B cell (primary cell): ENCODE measurements around the gene MGA. TPM values are rescaled to one million over a fixed set of nuclear protein-coding genes. Genes with fewer than 3 reads are reported as not detected.

ENCODE experiments used
- ATAC-seq: fragments of 200-7000 bp; cut with Tn5 transposase; one replicate; pipeline ENCODE4 v1.10.0; 2021; ENCODE audit warnings: low read depth, mild to moderate bottlenecking, moderate number of reproducible peaks, moderate library complexity
- CTCF ChIA-PET: fragments of 350-600 bp; sonication (Branson Sonifier 250); formaldehyde crosslinking; loops from one replicate; lab custom pipeline; 2021; ENCODE audit warnings: antibody characterized with exemption, inconsistent platforms; lab: Charles Lee
- POLR2A ChIA-PET: fragments of 350-600 bp; sonication (Branson Sonifier 250); formaldehyde crosslinking; loops from one replicate; lab custom pipeline; 2021; ENCODE audit warnings: antibody characterized with exemption; lab: Charles Lee
- DNase-seq: peaks from one replicate; pipeline ENCODE4 v3.0.0; 2013
- H2AFZ ChIP-seq: 2 replicates; pipeline ENCODE4 v1.6.1; 2012; ENCODE audit warnings: mild to moderate bottlenecking, low read depth, low read length; ENCODE audit not compliant: insufficient read depth, poor library complexity, severe bottlenecking
- H3K27ac ChIP-seq, 2 donors: 1 replicate in 1 of 2; 2 replicates in 1 of 2; pipeline ENCODE4 v1.5.1; 2012 to 2013; ENCODE audit warnings: low read length in 2 of 2, mild to moderate bottlenecking in 2 of 2, moderate library complexity in 1 of 2
- H3K27me3 ChIP-seq, 4 experiments: fragments of 200-600 bp in 1 of 4; sonication (generic) in 1 of 4; replicated peaks in 1 of 4; 1 replicate in 2 of 4; 2 replicates in 2 of 4; pipeline versions ENCODE4 v1.6.1 to v1.7.0; 2013 to 2016; ENCODE audit warnings: low read length in 3 of 4, mild to moderate bottlenecking in 2 of 4, mixed read lengths in 1 of 4, moderate library complexity in 1 of 4; ENCODE audit not compliant: insufficient read depth in 4 of 4, control insufficient read depth in 3 of 4; ENCODE audit errors: control extremely low read depth in 1 of 4
- H3K36me3 ChIP-seq, 2 experiments: replicated peaks in 1 of 2; 1 replicate in 1 of 2; 2 replicates in 1 of 2; pipeline versions ENCODE4 v1.6.1 to v1.7.1; 2013; ENCODE audit warnings: low read length in 1 of 2; ENCODE audit not compliant: insufficient read depth in 2 of 2, control insufficient read depth in 1 of 2; ENCODE audit errors: control extremely low read depth in 1 of 2, extremely low read depth in 1 of 2
- H3K4me1 ChIP-seq, 2 donors: fragments of 200-600 bp in 1 of 2; sonication (generic) in 1 of 2; 1 replicate in 1 of 2; 2 replicates in 1 of 2; pipeline versions ENCODE4 v1.5.1 to v1.6.1; 2013 to 2017; ENCODE audit warnings: low read length in 2 of 2; ENCODE audit not compliant: control insufficient read depth in 2 of 2, insufficient read depth in 2 of 2
- H3K4me2 ChIP-seq: replicated peaks from 2 replicates; pipeline ENCODE3; 2012; ENCODE audit warnings: mild to moderate bottlenecking, low read depth, low read length; ENCODE audit not compliant: poor library complexity, severe bottlenecking
- H3K4me3 ChIP-seq, 5 experiments: fragments of 200-600 bp in 1 of 5; sonication (generic) in 1 of 5; 1 replicate in 3 of 5; 2 replicates in 2 of 5; pipeline versions ENCODE4 v1.5.1 to v1.7.0; 2011 to 2016; ENCODE audit warnings: low read length in 4 of 5, mild to moderate bottlenecking in 4 of 5, low read depth in 2 of 5, control low read depth in 1 of 5, moderate library complexity in 1 of 5; ENCODE audit not compliant: insufficient read depth in 1 of 5; ENCODE audit errors: control extremely low read depth in 1 of 5, extremely low read depth in 1 of 5
- H3K79me2 ChIP-seq: fragments of 200-600 bp; sonication (generic); one replicate; pipeline ENCODE4 v1.6.0; 2016; ENCODE audit warnings: low read length; ENCODE audit not compliant: control insufficient read depth, insufficient read depth
- H3K9ac ChIP-seq: fragments of 200-600 bp; sonication (generic); 2 replicates; pipeline ENCODE4 v1.6.1; 2017; ENCODE audit warnings: mild to moderate bottlenecking, low read length, moderate library complexity
- H3K9me3 ChIP-seq, 3 donors: one replicate each; pipeline versions ENCODE4 v1.6.1 to v1.7.1; 2013; ENCODE audit warnings: low read length in 2 of 3; ENCODE audit not compliant: control insufficient read depth in 2 of 3, insufficient read depth in 1 of 3; ENCODE audit errors: control extremely low read depth in 1 of 3
- H4K20me1 ChIP-seq: 2 replicates; pipeline ENCODE4 v1.6.0; 2012; ENCODE audit warnings: mild to moderate bottlenecking, low read length; ENCODE audit not compliant: insufficient read depth, control insufficient read depth, poor library complexity, severe bottlenecking
- H3K27ac Mint-ChIP-seq: one replicate; pipeline ENCODE4 v1.8.0; 2021; ENCODE audit warnings: mixed read lengths
- H3K27me3 Mint-ChIP-seq: one replicate; pipeline ENCODE4 v1.8.0; 2021; ENCODE audit warnings: mixed read lengths
- H3K4me1 Mint-ChIP-seq: one replicate; pipeline ENCODE4 v1.8.0; 2021; ENCODE audit warnings: mixed read lengths
- H3K4me3 Mint-ChIP-seq: one replicate; pipeline ENCODE4 v1.8.0; 2021; ENCODE audit warnings: mixed read lengths
- H3K9me3 Mint-ChIP-seq: one replicate; pipeline ENCODE4 v1.8.0; 2022; ENCODE audit warnings: mixed read lengths; ENCODE audit not compliant: insufficient read depth
- CTCF ChIP-seq: fragments of 200-600 bp; IDR thresholded peaks from one replicate; pipeline ENCODE4 v1.8.0; 2022; ENCODE audit warnings: antibody characterized with exemption, mild to moderate bottlenecking
- EZH2 ChIP-seq: IDR thresholded peaks from 2 replicates; pipeline ENCODE4 v1.6.1; 2012; ENCODE audit warnings: borderline replicate concordance, low read depth, mild to moderate bottlenecking, moderate library complexity, low read length; ENCODE audit not compliant: insufficient read depth, poor library complexity, severe bottlenecking
- WGBS: methylation state at CpG from one replicate; pipeline ENCODE4 v1.1.5; 2013; ENCODE audit warnings: missing lambda C conversion rate; ENCODE audit not compliant: insufficient coverage; 5-methylcytosine and 5-hydroxymethylcytosine counted together
- intact Hi-C: fragments of 100-400 bp; cut with micrococcal nuclease; formaldehyde crosslinking; loops from one replicate; pipeline ENCODE4 v1.10.0; 2022
- polyA plus RNA-seq: library from polyadenylated mRNA; depleted of rRNA; stranded (reverse); fragments of >200 nt; gene quantifications from 2 replicates; pipeline ENCODE4 v1.2.3, GENCODE V29; 2012
- total RNA-seq, 2 donors: library from RNA; stranded (reverse); fragments of 120-200 nt in 1 of 2; gene quantifications; 1 replicate in 1 of 2; 2 replicates in 1 of 2; pipeline versions ENCODE4 v1.2.3 to v1.2.4, GENCODE V29; 2013 to 2022

MGA gene
- total and polyA plus RNA-seq, 2 donors (not counting 1 experiment from before 2014, with no cell fraction given): 5.4 to 79.7 TPM

GRCh38 chr15:41789236-41789635 lies 129.0 kb downstream of the MGA start:
- intact Hi-C loops: no loop called here
- no peak overlapping the region for H3K4me3 Mint-ChIP-seq

More at GRCh38 chr15:41789236-41789635, 129.0 kb downstream of the MGA start:
- ChIA-PET POLR2A (interaction anchor here (0.6 to 1.9 kb wide), 2 partner anchors 16 to 1385 kb away, joined by 3 to 5 read pairs; partner anchors contain the start of gene MAPKBP1), CTCF (interaction anchor here (0.6 to 5.5 kb wide), 3 partner anchors 16 to 257 kb away, joined by 3 to 45 read pairs (median 24); partner anchors contain the start of gene MAPKBP1)
- Histone ChIP-seq H3K4me3 (no peak overlapping the region), H3K36me3 (peaks cover 0 to 1% of the 10 kb centered on the region in 2 experiments), H3K27me3 (no peaks in the 10 kb centered on the region), H3K79me2 (peaks cover 53% of the 10 kb centered on the region), H3K27ac (no peak overlapping the region), H3K4me2 (no peak overlapping the region), H3K4me1 (peaks cover 30 to 35% of the 10 kb centered on the region in 2 donors), H2AFZ (no peak overlapping the region), H3K9me3 (peaks cover 0 to 3% (median 0%) of the 10 kb centered on the region in 3 donors), H4K20me1 (peaks cover 7% of the 10 kb centered on the region), H3K9ac (no peak overlapping the region)
- WGBS: 20% methylated on average over 1 of the region's 4 CpGs
- Mint-ChIP-seq H3K9me3 (no peaks in the 10 kb centered on the region), H3K27me3 (no peaks in the 10 kb centered on the region), H3K4me1 (peaks cover 44% of the 10 kb centered on the region), H3K27ac (no peak overlapping the region)
- ATAC-seq (no peak), DNase-seq (no peak)
- TF ChIP-seq EZH2 (no peak), CTCF (no peak)
